Trophoblast cell (in vitro differentiated cells and primary cell): ENCODE measurements around the gene EYS.
A peak's percentile ranks its signal among the peaks of the same experiment; 100 is the strongest.

Experiments
- DNase-seq, 2 donors: peaks; one replicate each; pipeline ENCODE4 v3.0.0-alpha.2; 2016
- H2AFZ ChIP-seq: 2 replicates; pipeline ENCODE4 v1.6.1; 2013; ENCODE audit warnings: low read length, moderate library complexity, mild to moderate bottlenecking; ENCODE audit not compliant: insufficient read depth, poor library complexity
- H2AK5ac ChIP-seq: 2 replicates; pipeline ENCODE4 v1.6.1; 2013; ENCODE audit warnings: mild to moderate bottlenecking, low read length
- H2BK120ac ChIP-seq: 2 replicates; pipeline ENCODE4 v1.6.1; 2013; ENCODE audit warnings: low read length, mild to moderate bottlenecking, moderate library complexity; ENCODE audit not compliant: insufficient read depth, poor library complexity
- H2BK12ac ChIP-seq: 2 replicates; pipeline ENCODE4 v1.6.1; 2013; ENCODE audit warnings: mild to moderate bottlenecking, low read length, moderate library complexity
- H2BK5ac ChIP-seq: 2 replicates; pipeline ENCODE4 v1.6.1; 2013; ENCODE audit warnings: low read length, low read depth, moderate library complexity, mild to moderate bottlenecking; ENCODE audit not compliant: poor library complexity
- H3K14ac ChIP-seq: 2 replicates; pipeline ENCODE4 v1.6.1; 2013; ENCODE audit warnings: mild to moderate bottlenecking, low read length
- H3K18ac ChIP-seq: 2 replicates; pipeline ENCODE4 v1.6.1; 2013; ENCODE audit warnings: mild to moderate bottlenecking, low read length
- H3K23ac ChIP-seq: 2 replicates; pipeline ENCODE4 v1.6.1; 2013; ENCODE audit warnings: low read length
- H3K27ac ChIP-seq: 2 replicates; pipeline ENCODE4 v1.5.1; 2013; ENCODE audit warnings: low read depth, mild to moderate bottlenecking, inconsistent platforms, low read length, moderate library complexity
- H3K27me3 ChIP-seq: 2 replicates; pipeline ENCODE4 v1.6.1; 2013; ENCODE audit warnings: inconsistent platforms, mild to moderate bottlenecking, low read length, moderate library complexity; ENCODE audit not compliant: insufficient read depth
- H3K36me3 ChIP-seq, 2 experiments: 1 replicate in 1 of 2; 2 replicates in 1 of 2; pipeline ENCODE4 v1.6.1; 2013; ENCODE audit warnings: low read length in 2 of 2, mild to moderate bottlenecking in 2 of 2, moderate library complexity in 1 of 2; ENCODE audit not compliant: insufficient read depth in 2 of 2, control insufficient read depth in 1 of 2
- H3K4ac ChIP-seq: 2 replicates; pipeline ENCODE4 v1.6.1; 2013; ENCODE audit warnings: low read depth, mild to moderate bottlenecking, low read length, moderate library complexity
- H3K4me1 ChIP-seq, 2 experiments: 1 replicate in 1 of 2; 2 replicates in 1 of 2; pipeline ENCODE4 v1.6.1; 2013; ENCODE audit warnings: low read length in 2 of 2, mild to moderate bottlenecking in 2 of 2, moderate library complexity in 1 of 2; ENCODE audit not compliant: insufficient read depth in 2 of 2, control insufficient read depth in 1 of 2
- H3K4me2 ChIP-seq: 2 replicates; pipeline ENCODE4 v1.6.1; 2013; ENCODE audit warnings: inconsistent platforms, mild to moderate bottlenecking, low read length, moderate library complexity
- H3K4me3 ChIP-seq: 2 replicates; pipeline ENCODE4 v1.5.1; 2013; ENCODE audit warnings: mild to moderate bottlenecking, low read depth, low read length, inconsistent platforms
- H3K79me1 ChIP-seq: one replicate; pipeline ENCODE4 v1.6.1; 2013; ENCODE audit warnings: low read length
- H3K79me2 ChIP-seq: 2 replicates; pipeline ENCODE4 v1.6.1; 2013; ENCODE audit warnings: low read length, mild to moderate bottlenecking; ENCODE audit not compliant: control insufficient read depth, insufficient read depth, poor library complexity
- H3K9ac ChIP-seq: 2 replicates; pipeline ENCODE4 v1.6.1; 2013; ENCODE audit warnings: mild to moderate bottlenecking, low read length
- H3K9me3 ChIP-seq: 2 replicates; pipeline ENCODE4 v1.6.1; 2013; ENCODE audit warnings: low read depth, mild to moderate bottlenecking, control low read depth, inconsistent platforms, low read length; ENCODE audit not compliant: insufficient read depth
- H4K12ac ChIP-seq: 2 replicates; pipeline ENCODE4 v1.6.1; 2013; ENCODE audit warnings: low read depth, mild to moderate bottlenecking, low read length, moderate library complexity
- H4K8ac ChIP-seq: 2 replicates; pipeline ENCODE4 v1.6.1; 2013; ENCODE audit warnings: low read depth, mild to moderate bottlenecking, low read length, moderate library complexity
- H4K91ac ChIP-seq: one replicate; pipeline ENCODE4 v1.6.1; 2013; ENCODE audit warnings: low read depth, mild to moderate bottlenecking, low read length, moderate library complexity
- WGBS: extraction: QIAGEN DNeasy Blood & Tissue Kit; methylation state at CpG from one replicate; pipeline ENCODE4 v1.1.7; 2013; ENCODE audit warnings: missing lambda C conversion rate; ENCODE audit not compliant: insufficient read length, insufficient coverage; ENCODE audit errors: extremely low coverage; 5-methylcytosine and 5-hydroxymethylcytosine counted together

Gene EYS

DNA sequence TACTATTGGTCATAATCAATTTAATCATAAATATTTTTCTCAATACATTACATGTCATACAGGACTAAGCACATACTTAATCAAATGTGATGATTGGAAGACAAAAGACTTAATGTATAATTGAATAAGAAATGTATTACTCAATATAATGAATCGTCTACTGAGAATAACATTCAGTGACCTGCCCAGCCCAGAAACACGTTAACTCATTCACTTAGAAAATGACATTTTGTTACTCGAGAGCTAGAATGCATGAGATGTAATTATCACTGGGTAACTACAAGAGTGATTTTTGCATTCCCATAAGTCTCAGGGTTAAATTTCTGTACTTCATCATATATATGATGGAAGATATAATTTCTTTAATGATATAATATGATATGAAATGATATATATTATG lies 444.8 kb downstream of the EYS start:
- no peak overlapping the region for H3K4me2 ChIP-seq
- H4K91ac ChIP-seq, result no peak overlapping the region
- H3K27ac ChIP-seq, result no peak overlapping the region
- DNase-seq, result no peak
- no peaks in the 10 kb centered on the region for H3K9me3 ChIP-seq
- WGBS, result no CpG with 5 or more reads among the region's 3 CpGs
- H2AFZ ChIP-seq, result no peak overlapping the region
- no peaks in the 10 kb centered on the region for H3K36me3 ChIP-seq
- no peaks in the 10 kb centered on the region for H3K27me3 ChIP-seq
- no peak overlapping the region for H2BK120ac ChIP-seq
- no peaks in the 10 kb centered on the region for H3K79me2 ChIP-seq
- no peak overlapping the region for H3K4me3 ChIP-seq
- no peak overlapping the region for H4K12ac ChIP-seq
- H3K18ac ChIP-seq, result no peak overlapping the region
- no peak overlapping the region for H3K9ac ChIP-seq
- no peak overlapping the region for H2BK12ac ChIP-seq
- no peaks in the 10 kb centered on the region for H3K79me1 ChIP-seq
- no peak overlapping the region for H4K8ac ChIP-seq
- no peaks in the 10 kb centered on the region for H3K4me1 ChIP-seq
- no peak overlapping the region for H2BK5ac ChIP-seq
- no peak overlapping the region for H3K23ac ChIP-seq
- no peak overlapping the region for H3K14ac ChIP-seq
- no peak overlapping the region for H3K4ac ChIP-seq
- H2AK5ac ChIP-seq, result no peak overlapping the region

GRCh38 chr6:65259982-65260381 lies 447.0 kb downstream of the EYS start:
- no peak overlapping the region for H2BK5ac ChIP-seq
- WGBS, result no CpG with 5 or more reads among the region's 5 CpGs
- H3K27ac ChIP-seq, result no peak overlapping the region

DNA sequence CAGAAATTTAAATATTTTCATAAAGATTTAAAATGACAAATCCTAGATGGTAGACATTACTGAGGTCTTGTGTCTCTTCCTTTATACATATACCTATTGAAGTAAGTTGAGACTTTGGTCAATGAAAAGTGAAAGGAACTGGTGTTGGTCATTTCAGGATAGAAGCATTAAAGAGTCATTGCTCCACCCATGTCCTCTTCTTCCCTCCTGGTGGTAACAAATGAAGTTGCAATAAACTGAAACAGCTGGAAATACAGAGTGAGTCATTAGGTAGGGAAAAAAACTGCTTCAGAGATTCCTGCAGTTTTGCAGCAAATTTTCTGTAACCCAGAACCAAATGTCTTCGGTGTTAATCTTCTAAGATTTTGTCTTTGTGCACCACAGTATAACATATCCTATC lies 448.0 kb downstream of the EYS start:
- H3K9ac ChIP-seq, result no peak overlapping the region
- no peak overlapping the region for H3K27ac ChIP-seq
- no peaks in the 10 kb centered on the region for H3K79me1 ChIP-seq
- no peaks in the 10 kb centered on the region for H3K79me2 ChIP-seq
- H3K14ac ChIP-seq, result no peak overlapping the region
- no peaks in the 10 kb centered on the region for H3K27me3 ChIP-seq
- DNase-seq, result peak in 1 of 2 donors; percentile 3
- no peak overlapping the region for H2BK120ac ChIP-seq
- H2AFZ ChIP-seq, result no peak overlapping the region
- H3K4me2 ChIP-seq, result no peak overlapping the region
- no peak overlapping the region for H3K4ac ChIP-seq
- WGBS, result no CpG with 5 or more reads among the region's 1 CpG
- no peaks in the 10 kb centered on the region for H3K4me1 ChIP-seq
- no peak overlapping the region for H3K4me3 ChIP-seq
- no peak overlapping the region for H3K23ac ChIP-seq
- no peaks in the 10 kb centered on the region for H3K9me3 ChIP-seq
- H2BK12ac ChIP-seq, result no peak overlapping the region
- no peak overlapping the region for H4K12ac ChIP-seq
- no peak overlapping the region for H4K8ac ChIP-seq
- H2AK5ac ChIP-seq, result no peak overlapping the region
- H3K36me3 ChIP-seq, result no peaks in the 10 kb centered on the region
- no peak overlapping the region for H2BK5ac ChIP-seq
- H3K18ac ChIP-seq, result no peak overlapping the region
- no peak overlapping the region for H4K91ac ChIP-seq

More at GRCh38 chr6:65259982-65260381, 447.0 kb downstream of the EYS start:
- H3K4ac ChIP-seq, result no peak overlapping the region
- no peak overlapping the region for H3K4me3 ChIP-seq
- H3K27me3 ChIP-seq, result no peaks in the 10 kb centered on the region
- H2AFZ ChIP-seq, result no peak overlapping the region
- no peak overlapping the region for H4K12ac ChIP-seq
- no peak overlapping the region for H3K4me2 ChIP-seq
- H3K36me3 ChIP-seq, result no peaks in the 10 kb centered on the region
- H2BK12ac ChIP-seq, result no peak overlapping the region
- no peaks in the 10 kb centered on the region for H3K79me1 ChIP-seq
- H2BK120ac ChIP-seq, result no peak overlapping the region
- H3K9ac ChIP-seq, result no peak overlapping the region
- no peaks in the 10 kb centered on the region for H3K4me1 ChIP-seq
- no peak for DNase-seq
- H3K14ac ChIP-seq, result no peak overlapping the region
- H2AK5ac ChIP-seq, result no peak overlapping the region
- H3K23ac ChIP-seq, result no peak overlapping the region
- no peaks in the 10 kb centered on the region for H3K9me3 ChIP-seq
- H3K18ac ChIP-seq, result no peak overlapping the region
- no peak overlapping the region for H4K91ac ChIP-seq
- no peaks in the 10 kb centered on the region for H3K79me2 ChIP-seq
- H4K8ac ChIP-seq, result no peak overlapping the region

DNA sequence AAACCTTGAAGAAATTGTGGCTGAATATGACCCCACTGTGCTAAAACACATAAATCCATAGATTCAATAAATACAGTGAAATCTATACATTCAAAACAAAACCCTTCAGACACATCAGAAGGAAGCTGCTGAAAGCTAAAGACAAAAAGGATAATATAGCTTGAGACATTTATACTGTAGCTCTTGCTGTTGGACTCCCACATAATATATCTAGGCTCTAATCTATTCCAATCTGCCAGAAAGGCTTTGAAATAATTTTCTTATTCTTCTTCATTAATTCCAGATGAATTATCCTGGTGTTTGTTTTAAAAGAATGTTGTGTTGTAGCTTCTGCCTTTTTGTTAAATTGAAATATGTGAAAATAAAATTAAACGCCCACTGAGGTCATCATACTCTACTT lies 454.0 kb downstream of the EYS start:
- H3K36me3 ChIP-seq, result no peaks in the 10 kb centered on the region
- no peaks in the 10 kb centered on the region for H3K4me1 ChIP-seq
- H2BK5ac ChIP-seq, result no peak overlapping the region
- H2BK120ac ChIP-seq, result no peak overlapping the region
- WGBS, result no CpG with 5 or more reads among the region's 1 CpG
- no peak overlapping the region for H3K18ac ChIP-seq
- H3K9ac ChIP-seq, result no peak overlapping the region
- H2BK12ac ChIP-seq, result no peak overlapping the region
- no peak overlapping the region for H3K4me3 ChIP-seq
- no peak for DNase-seq
- no peak overlapping the region for H3K23ac ChIP-seq
- no peaks in the 10 kb centered on the region for H3K27me3 ChIP-seq
- no peaks in the 10 kb centered on the region for H3K79me2 ChIP-seq
- no peak overlapping the region for H3K4me2 ChIP-seq
- no peak overlapping the region for H3K27ac ChIP-seq
- no peaks in the 10 kb centered on the region for H3K79me1 ChIP-seq
- H3K9me3 ChIP-seq, result no peaks in the 10 kb centered on the region
- H2AFZ ChIP-seq, result no peak overlapping the region
- H4K12ac ChIP-seq, result no peak overlapping the region
- H4K8ac ChIP-seq, result no peak overlapping the region
- H4K91ac ChIP-seq, result no peak overlapping the region
- no peak overlapping the region for H2AK5ac ChIP-seq
- no peak overlapping the region for H3K14ac ChIP-seq
- H3K4ac ChIP-seq, result no peak overlapping the region
